Medulla oblongata (tissue), 1 donor: ENCODE results near the gene POMT1.
A peak's percentile ranks its signal among the peaks of the same experiment; 100 is the strongest.
"Not testable (repeated sequence)": the region's sequence is repeated elsewhere in the genome, so short reads cannot be mapped to it uniquely, and the experiment has no call there.

Experiments used
- DNase-seq: peaks from one replicate; pipeline ENCODE4 v3.0.0-alpha.2; 2015; ENCODE audit errors: extremely low spot score

Gene POMT1, protein sequence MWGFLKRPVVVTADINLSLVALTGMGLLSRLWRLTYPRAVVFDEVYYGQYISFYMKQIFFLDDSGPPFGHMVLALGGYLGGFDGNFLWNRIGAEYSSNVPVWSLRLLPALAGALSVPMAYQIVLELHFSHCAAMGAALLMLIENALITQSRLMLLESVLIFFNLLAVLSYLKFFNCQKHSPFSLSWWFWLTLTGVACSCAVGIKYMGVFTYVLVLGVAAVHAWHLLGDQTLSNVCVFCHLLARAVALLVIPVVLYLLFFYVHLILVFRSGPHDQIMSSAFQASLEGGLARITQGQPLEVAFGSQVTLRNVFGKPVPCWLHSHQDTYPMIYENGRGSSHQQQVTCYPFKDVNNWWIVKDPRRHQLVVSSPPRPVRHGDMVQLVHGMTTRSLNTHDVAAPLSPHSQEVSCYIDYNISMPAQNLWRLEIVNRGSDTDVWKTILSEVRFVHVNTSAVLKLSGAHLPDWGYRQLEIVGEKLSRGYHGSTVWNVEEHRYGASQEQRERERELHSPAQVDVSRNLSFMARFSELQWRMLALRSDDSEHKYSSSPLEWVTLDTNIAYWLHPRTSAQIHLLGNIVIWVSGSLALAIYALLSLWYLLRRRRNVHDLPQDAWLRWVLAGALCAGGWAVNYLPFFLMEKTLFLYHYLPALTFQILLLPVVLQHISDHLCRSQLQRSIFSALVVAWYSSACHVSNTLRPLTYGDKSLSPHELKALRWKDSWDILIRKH

GRCh38 chr9:131502781-131503625 lies at the start of gene POMT1:
TSS of gene POMT1 (plus strand) at chr9:131502918. CDS start at chr9:131504219, 1,301 bp downstream.
- peak; percentile 90 for DNase-seq

GRCh38 chr9:131454028-131454427 lies 48.7 kb upstream of the POMT1 start:
- no peak for DNase-seq

DNA sequence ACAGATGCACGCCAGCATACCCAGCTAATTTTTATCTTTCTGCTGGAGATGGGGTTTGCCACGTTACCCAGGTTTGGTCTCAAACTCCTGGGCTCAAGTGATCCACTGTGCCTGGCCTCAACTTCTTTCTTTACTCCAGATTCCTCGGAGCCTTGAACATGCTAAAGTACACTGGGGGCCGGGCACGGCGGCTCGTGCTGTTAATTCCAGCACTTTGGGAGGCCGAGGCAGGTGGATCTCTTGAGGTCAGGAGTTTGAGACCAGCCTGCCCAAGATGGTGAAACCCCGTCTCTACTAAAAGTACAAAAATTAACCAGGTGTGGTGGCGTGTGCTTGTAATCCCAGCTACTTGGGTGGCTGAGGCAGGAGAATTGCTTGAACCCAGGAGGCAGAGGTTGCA lies 47.1 kb upstream of the POMT1 start:
- not testable (repeated sequence) for DNase-seq

DNA sequence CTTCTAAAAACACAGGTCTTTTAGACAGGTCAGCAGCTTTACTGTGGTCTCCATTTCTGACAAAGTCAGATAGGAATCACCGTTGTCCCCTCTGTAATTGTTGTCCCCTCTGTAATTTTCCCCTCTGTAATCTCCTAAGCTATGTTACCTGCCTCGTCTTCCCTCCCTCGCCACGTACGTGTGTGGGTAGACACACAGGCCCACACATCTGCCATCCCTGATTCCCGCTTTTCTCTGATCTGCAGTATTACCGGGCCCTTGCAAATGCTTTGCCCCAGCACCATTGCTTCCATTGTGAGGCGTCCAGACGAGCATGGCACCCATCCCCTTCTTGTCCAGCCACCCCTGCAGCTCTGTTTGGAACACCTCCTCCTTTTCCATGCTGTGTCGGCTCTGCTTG lies 45.0 kb upstream of the POMT1 start:
- no peak for DNase-seq

DNA sequence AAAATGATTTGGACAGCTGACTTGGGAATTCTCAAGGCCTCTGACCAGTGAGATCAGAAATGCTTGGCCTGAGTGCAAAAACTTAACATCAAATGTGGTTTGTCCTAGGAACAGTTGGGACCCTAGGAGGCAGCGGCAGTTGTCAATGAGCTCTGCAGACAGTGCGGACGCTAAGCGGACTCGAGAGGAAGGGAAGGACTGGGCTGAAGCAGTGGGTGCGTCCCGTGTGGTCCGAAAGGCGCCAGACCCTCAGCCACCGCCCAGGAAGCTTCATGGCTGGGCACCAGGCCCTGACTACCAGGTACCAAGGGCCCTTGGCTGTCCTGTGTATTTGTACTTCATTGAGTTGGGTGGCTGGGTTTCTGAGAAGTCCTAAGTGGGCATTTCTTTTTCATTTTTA lies 43.7 kb upstream of the POMT1 start:
- no peak for DNase-seq

GRCh38 chr9:131461166-131461565 lies 41.6 kb upstream of the POMT1 start:
- no peak for DNase-seq

DNA sequence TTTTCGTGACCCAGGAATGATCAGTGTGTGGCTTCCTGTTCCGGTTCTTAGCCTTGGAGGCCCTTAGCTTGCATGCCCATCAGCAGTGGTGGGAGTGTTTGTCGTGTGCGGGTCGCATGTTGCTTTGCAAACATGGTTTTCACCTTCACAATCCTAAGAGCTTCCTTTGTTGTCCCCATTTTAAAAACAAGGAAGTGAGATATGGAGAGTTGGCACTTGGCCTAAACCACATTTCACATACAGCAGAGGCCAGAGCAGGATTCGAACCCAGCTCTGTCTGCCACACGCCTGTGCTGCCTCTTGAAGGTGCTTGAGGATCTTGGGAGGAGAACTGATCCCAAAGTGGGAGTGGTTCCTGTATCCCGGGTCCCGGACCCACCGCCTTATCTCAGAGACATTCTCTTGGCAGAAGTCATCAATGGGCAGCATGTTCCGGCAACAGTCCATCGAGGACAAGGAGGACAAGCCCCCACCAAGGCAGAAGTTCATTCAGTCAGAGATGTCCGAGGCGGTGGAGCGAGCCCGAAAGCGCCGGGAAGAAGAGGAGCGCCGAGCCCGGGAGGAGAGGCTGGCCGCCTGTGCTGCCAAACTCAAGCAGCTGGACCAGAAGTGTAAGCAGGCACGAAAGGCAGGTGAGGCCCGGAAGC lies 38.2 kb upstream of the POMT1 start:
- no peak for DNase-seq

- DNase-seq, result no peak
These were observed 37.3 kb upstream of the POMT1 start for GRCh38 chr9:131465401-131465800.

DNA sequence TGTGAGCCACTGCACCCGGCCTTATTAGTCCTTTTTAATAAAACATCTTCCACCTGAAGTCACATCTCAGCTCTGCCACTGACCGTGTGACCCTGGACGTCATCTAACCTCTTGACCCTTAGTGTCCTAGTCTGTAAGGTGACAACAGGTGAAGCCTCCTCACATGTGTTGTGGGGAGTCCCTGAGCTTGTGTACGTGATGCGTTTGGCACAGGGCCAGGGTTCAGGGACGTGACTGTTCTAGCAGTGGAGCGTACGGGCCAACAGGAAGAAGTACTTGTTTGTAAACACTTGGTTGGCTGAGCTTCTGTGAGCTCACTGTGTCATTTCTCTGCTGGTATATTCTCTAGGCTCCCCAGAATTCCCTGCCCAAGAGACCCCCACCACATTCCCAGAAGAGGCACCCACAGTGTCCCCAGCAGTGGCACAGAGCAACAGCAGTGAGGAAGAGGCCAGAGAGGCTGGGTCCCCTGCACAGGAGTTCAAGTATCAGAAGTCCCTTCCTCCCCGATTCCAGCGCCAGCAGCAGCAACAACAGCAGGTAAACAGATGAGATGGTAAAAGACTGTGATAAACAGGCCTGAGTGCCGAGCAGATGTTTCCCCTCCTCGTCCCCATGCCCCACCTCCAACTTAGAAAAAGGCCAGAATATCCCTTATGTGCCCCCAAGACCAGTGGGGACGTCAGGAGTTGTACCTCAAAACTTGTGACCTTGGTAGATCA lies 35.3 kb upstream of the POMT1 start:
- no peak for DNase-seq

DNA sequence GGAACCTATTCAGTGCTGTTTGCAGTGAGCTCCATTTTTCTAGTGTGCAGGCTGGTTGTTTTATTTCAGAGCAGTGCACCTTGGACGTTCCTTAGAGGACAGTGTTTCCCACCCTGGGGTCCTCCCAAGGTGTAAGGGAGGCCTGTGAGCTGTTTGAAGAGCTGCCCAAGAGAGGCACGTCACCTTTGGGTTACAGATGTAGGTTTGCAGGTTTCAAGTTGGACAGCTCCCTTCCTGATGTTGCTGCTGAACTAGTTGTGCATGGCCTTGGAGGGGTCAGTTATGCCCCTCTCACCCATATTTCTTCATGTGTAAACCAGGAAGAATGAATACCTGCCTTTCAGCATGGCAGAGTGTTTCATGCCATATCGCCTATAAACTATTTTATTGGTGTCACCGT lies 34.7 kb upstream of the POMT1 start:
- DNase-seq, result no peak

DNA sequence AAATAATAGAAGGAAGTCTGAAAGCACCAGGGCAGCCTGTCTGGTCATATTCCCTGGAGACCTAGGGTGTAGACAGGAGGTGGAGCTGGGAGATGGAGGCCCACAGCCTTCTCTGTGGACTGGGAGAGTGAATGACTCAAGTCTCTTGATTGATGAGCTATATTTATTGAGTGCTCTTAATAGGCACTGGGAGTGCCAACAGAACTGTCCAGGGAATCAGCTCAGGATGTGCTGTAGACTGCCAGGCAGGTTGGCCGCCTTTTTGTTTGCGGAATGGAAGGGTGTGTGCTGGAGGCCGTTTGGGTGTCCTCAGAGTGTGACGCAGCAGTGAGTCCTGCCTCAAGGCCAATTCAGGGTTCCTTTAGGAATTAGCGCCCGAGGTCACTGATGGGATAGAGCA lies 33.4 kb upstream of the POMT1 start:
- no peak for DNase-seq

DNA sequence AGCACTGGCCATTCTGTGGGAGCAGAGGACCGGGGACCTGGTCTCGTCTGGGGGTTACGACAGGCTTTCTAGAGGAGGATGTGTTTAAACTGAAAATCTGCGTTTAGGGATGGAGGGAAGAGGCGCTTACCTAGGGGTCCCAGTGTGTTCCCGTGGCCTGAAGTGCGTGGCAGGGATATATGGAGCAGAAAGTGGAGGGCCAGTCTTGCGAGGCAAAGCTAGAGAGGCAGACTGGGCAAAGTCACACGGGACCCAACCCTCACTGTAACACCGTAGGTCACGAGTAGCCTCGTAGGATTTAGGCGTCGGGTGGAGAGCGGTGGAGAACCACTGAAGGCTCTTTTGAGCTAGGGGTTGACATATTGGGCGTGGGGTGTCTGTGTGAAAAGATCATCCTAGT lies 32.8 kb upstream of the POMT1 start:
- no peak for DNase-seq

- no peak for DNase-seq
These were observed 32.1 kb upstream of the POMT1 start for GRCh38 chr9:131470581-131470991.

DNA sequence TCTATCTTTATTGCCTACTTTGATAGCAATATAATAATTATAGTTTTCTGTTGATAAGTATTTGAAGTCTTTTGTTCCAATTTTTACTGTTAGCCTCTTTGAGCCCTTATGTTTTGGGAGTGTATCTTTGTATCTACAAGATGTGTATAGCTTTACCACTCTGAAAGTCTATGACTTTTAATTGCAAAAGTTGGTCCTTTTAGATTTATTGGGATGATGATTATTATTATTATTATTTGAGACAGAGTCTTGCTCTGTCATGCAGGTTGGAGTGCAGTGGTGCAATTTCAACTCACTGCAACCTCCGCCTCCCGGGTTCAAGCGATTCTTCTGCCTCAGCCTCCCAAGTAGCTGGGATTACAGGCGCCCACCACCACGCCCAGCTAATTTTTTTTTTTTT lies 30.6 kb upstream of the POMT1 start:
- DNase-seq, result not testable (repeated sequence)

- no peak for DNase-seq
These were observed 29.4 kb upstream of the POMT1 start for GRCh38 chr9:131473198-131473885.

DNA sequence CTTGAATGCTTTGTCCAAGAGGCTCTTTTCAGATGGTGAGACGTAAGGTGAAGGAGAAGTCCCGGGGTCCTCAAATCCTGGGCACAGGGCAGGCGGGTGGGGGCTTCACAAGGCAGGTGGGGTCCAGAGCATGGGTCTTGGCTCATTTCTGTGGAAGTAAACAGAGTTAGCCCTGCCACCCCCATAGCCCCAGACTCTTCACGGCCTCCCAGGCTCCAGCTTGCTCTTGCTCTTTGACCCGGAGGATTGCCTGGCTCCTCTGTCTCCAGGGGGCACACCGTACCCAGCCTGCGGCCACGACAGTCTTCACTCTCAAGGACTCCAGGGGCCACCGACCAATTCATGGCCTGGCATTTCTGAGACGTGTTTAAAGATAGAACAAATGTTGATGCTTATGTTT lies 28.8 kb upstream of the POMT1 start:
- no peak for DNase-seq

DNA sequence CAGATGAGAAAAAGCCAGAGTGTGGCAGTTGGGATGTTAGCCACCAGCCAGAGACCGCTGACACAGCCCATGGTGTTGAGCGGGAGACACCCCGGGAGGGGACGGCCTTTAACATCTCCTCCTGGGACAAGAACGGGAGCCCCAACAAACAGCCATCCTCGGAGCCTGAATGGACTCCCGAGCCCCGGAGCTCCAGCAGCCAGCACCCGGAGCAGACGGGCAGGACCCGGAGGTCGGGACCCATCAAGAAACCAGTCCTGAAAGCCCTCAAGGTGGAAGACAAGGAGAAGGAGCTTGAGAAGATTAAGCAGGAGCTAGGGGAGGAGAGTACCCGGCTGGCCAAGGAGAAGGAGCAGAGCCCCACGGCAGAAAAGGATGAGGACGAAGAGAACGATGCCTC lies 28.0 kb upstream of the POMT1 start:
- no peak for DNase-seq

DNA sequence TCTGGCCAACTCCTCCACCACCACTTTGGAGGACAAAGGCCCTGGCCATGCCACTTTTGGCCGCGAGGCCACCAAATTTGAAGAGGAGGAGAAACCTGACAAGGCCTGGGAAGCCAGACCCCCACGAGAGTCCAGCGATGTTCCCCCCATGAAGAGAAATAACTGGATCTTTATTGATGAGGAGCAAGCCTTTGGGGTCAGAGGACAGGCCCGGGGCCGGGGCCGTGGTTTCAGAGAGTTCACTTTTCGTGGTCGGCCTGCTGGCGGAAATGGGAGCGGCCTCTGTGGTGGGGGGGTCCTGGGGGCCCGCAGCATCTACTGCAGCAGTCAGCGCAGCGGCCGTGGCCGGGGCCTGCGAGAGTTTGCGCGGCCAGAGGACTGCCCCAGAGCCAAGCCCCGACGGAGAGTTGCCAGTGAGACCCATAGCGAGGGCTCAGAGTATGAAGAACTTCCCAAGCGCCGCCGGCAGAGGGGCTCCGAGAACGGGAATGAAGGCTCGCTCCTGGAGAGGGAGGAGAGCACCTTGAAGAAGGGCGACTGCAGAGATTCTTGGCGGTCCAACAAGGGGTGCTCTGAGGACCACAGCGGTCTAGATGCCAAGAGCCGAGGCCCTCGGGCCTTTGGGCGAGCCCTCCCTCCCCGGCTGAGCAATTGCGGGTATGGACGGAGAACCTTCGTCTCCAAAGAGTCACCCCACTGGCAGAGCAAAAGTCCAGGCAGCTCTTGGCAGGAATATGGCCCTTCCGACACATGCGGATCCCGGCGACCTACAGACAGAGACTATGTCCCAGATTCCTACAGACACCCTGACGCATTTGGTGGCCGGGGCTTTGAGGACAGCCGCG lies 27.4 kb upstream of the POMT1 start:
- DNase-seq, result peak; percentile 45

DNA sequence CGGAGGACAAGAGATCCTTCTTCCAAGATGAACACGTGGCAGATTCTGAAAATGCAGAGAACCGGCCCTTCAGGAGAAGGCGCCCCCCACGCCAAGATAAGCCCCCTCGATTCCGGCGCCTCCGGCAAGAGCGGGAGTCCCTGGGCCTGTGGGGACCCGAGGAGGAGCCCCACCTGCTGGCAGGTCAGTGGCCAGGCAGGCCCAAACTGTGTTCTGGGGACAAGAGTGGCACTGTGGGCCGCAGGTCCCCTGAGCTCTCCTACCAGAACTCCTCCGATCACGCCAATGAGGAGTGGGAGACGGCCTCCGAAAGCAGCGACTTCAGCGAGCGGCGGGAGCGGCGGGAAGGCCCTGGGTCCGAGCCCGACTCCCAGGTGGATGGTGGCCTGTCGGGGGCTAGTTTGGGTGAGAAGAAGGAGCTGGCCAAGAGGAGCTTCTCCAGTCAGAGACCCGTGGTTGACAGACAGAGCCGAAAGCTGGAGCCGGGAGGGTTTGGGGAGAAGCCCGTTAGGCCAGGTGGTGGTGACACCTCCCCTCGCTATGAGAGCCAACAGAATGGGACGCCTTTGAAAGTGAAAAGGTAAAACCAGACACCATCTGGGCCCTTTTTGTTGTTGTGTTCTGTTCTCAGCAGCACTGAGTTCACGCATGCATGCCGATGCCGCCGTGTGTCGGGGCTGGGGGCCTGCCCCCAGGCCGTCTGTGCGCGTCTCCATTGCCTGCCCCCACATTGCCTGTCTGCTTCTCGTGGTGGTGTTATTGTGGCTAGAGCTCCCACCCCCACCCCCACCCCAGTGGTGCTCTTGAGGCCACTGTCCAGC lies 26.6 kb upstream of the POMT1 start:
- DNase-seq, result no peak
